LNCAP (cell line): ENCODE results near the gene CLDN22.

Experiments
- CTCF ChIP-seq: fragments of 450-650 bp; IDR thresholded peaks from 2 replicates; pipeline ENCODE4 v1.5.1; 2017; ENCODE audit warnings: mild to moderate bottlenecking

CLDN22 gene

DNA sequence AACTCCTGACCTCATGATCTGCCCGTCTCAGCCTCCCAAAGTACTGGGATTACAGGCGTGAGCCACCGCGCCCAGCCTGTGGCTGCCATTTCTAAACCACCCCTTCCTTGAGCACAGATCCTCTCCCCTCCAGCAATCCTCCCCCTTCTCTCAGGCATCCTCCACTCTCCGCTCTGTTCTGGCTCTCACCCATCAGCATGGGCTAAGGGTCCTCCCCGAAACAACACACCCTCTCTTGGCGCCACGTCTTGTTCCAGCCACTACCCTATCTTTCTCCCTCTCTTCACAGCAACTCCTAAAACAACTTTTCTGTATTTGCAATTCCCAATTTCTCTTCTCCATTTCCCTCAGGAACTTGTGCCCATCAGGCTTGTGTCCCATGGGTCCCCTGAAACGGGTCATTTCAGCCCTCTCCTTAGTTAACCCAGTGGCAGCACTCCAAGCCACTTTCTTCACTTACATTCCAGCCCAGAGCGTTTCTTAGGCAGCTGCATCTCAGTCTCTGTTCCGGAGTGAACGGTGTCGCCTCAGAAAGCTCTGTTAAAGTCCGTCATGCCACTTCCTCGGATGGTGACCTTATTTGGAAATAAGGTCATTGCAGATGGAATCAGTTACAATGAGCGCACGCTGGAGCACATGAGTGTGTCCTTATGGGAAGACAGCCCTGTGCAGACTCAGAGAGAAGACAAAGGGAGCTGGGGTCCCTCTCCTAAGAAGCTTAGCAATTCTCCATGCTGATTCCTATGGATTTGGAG lies 30.4 kb upstream of the CLDN22 start:
- no peak for TF ChIP-seq CTCF

GRCh38 chr4:183349673-183350072 lies 29.6 kb upstream of the CLDN22 start:
- TF ChIP-seq CTCF: no peak

DNA sequence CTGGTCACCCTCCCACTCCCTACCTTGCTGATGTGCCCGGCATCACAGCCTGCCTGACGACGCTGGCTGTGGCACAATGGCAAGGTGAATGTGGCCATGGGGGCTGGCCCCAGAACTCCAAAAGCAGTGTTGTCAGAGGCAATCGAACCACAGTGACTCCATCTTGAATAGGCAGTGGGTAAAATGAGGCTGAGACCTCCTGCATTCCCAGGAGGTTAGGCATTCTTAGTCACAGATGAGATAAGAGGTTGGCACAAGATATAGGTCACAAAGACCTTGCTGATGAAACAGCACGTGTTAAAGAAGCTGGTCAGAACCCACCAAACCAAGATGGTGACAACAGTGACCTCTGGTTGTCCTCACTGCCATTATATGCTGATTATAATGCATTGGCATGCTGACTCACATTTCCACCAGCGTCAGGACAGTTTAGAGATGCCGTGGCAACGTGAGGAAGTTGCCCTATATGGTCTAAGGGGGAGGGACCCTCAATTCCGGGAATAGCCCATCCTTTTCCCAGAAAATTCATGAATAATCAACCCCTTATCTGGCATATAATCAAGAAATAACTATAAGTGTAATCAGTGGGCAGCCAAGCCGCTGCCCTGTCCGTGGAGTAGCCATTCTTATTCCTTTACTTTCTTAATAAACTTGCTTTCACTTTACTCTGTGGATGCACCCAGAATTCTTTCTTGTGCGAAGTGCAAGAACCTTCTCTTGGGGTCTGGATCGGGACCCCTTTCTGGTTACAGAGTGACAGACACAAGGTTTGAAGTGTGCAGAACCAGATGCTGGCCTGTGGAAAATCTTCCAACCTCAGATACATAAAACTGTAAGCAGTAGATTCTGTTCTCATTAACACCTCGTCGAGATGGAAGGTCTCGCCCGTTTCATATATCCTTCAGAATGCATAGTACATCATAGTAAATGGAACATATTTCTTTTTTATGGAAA lies 28.9 kb upstream of the CLDN22 start:
- no peak for TF ChIP-seq CTCF

DNA sequence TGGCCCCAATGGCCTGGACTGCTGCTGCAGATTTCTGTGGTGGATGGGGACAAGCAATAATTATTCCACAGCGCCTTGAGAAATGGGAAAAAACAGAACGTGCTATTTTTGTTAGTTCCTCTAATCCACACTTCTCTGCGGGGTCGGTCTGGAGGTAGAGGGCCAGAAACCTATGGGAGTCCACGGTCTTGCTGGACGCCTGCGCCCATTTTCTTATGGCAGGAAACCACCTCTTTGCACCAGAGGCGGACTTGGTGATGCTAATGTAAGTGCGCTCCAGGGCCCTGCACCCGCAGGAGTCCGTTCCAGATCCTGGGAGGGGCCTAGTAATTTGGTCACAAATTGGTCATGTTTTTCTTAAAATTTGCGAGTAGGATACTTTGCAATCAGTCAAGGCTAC lies 28.1 kb upstream of the CLDN22 start:
- no peak for TF ChIP-seq CTCF

- no peak for TF ChIP-seq CTCF
These were observed 27.5 kb upstream of the CLDN22 start for GRCh38 chr4:183347566-183347965.

DNA sequence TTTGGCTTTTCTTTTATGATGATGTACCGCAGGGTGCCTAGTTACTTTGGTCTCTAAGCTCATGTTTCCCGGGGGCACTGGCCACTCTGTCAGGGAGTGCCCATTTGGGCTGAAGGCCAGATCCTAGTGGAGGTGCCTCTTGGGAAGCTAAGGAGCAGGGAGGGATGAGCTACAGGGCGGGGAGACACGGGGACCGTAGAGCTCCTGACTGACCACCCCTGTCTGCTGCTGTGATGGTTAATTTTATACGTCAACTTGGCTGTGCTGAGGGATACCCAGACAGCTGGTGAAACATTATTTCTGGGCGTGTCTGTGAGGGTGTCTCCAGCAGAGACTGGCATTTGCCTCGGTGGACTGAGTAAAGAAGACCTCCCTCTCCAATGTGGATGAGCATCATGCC lies 27.1 kb upstream of the CLDN22 start:
- no peak for TF ChIP-seq CTCF

- TF ChIP-seq CTCF: no peak
These were observed 25.2 kb upstream of the CLDN22 start for GRCh38 chr4:183345261-183345660.
